Fibroblast of lung (primary cell): ENCODE data around the gene CFAP77. TPM values are rescaled to one million over a fixed set of nuclear protein-coding genes. Genes with fewer than 3 reads are reported as not detected.

Source experiments
- DNase-seq, 2 donors: peaks; one replicate each; pipeline versions ENCODE4 v3.0.0 to v3.0.0-alpha.2; 2010; ENCODE audit warnings: low read depth in 2 of 2
- H2AFZ ChIP-seq: 2 replicates; pipeline ENCODE4 v1.5.1; 2012; ENCODE audit warnings: low read length, control low read depth, inconsistent platforms
- H3K27ac ChIP-seq: 2 replicates; pipeline ENCODE4 v1.5.1; 2011; ENCODE audit warnings: low read length, control low read depth; ENCODE audit not compliant: insufficient read depth
- H3K27me3 ChIP-seq: 2 replicates; pipeline ENCODE4 v1.5.1; 2011; ENCODE audit warnings: mild to moderate bottlenecking, low read length; ENCODE audit not compliant: control insufficient read depth, insufficient read depth
- H3K36me3 ChIP-seq: 2 replicates; pipeline ENCODE4 v1.5.1; 2011; ENCODE audit warnings: low read length; ENCODE audit not compliant: control insufficient read depth, insufficient read depth
- H3K4me1 ChIP-seq: 2 replicates; pipeline ENCODE4 v1.5.1; 2011; ENCODE audit warnings: low read length; ENCODE audit not compliant: control insufficient read depth, insufficient read depth; ENCODE audit errors: extremely low read depth
- H3K4me2 ChIP-seq: 2 replicates; pipeline ENCODE4 v1.5.1; 2011; ENCODE audit warnings: low read length, control low read depth; ENCODE audit not compliant: insufficient read depth; ENCODE audit errors: extremely low read depth
- H3K4me3 ChIP-seq, 4 experiments: fragments of 200-600 bp in 1 of 4; sonication (generic) in 1 of 4; replicated peaks in 1 of 4; 2 replicates each; pipeline ENCODE4 v1.5.1; 2011 to 2016; ENCODE audit warnings: low read length in 4 of 4, low read depth in 3 of 4, mild to moderate bottlenecking in 3 of 4, control low read depth in 2 of 4, inconsistent platforms in 1 of 4, mixed read lengths in 1 of 4; ENCODE audit not compliant: insufficient read depth in 1 of 4; ENCODE audit errors: control extremely low read depth in 1 of 4
- H3K79me2 ChIP-seq: 2 replicates; pipeline ENCODE4 v1.5.1; 2012; ENCODE audit warnings: mild to moderate bottlenecking, low read length, inconsistent platforms; ENCODE audit not compliant: control insufficient read depth, insufficient read depth
- H3K9ac ChIP-seq: 2 replicates; pipeline ENCODE4 v1.5.1; 2011; ENCODE audit warnings: mild to moderate bottlenecking, low read length, control low read depth; ENCODE audit not compliant: insufficient read depth
- H3K9me3 ChIP-seq: 2 replicates; pipeline ENCODE4 v1.5.1; 2012; ENCODE audit warnings: low read depth, low read length; ENCODE audit not compliant: control insufficient read depth, insufficient read depth
- H4K20me1 ChIP-seq: 2 replicates; pipeline ENCODE4 v1.5.1; 2011; ENCODE audit warnings: low read length; ENCODE audit not compliant: control insufficient read depth, insufficient read depth; ENCODE audit errors: extremely low read depth
- EZH2 ChIP-seq: IDR thresholded peaks from 2 replicates; pipeline ENCODE4 v1.5.1; 2012; ENCODE audit warnings: low read length, control low read depth, mild to moderate bottlenecking; ENCODE audit errors: missing control alignments
- polyA plus RNA-seq, 2 donors: library from polyadenylated mRNA; depleted of rRNA in 1 of 2; stranded (reverse) in 1 of 2; unstranded in 1 of 2; fragments of >200 nt; gene quantifications; 2 replicates each; pipeline ENCODE4 v1.2.1, GENCODE V29; 2011 to 2012; ENCODE audit warnings: missing spikeins in 1 of 2
- total RNA-seq: library from RNA; depleted of rRNA; stranded (reverse); fragments of >200 nt; gene quantifications from 2 replicates; pipeline ENCODE4 v1.2.1, GENCODE V29; 2014
- TF ChIP-seq, protein P1 (sequence below), 2 donors: IDR thresholded peaks in 1 of 2; conservative IDR thresholded peaks in 1 of 2; 1 replicate in 1 of 2; 2 replicates in 1 of 2; pipeline ENCODE4 v1.5.1; 2011 to 2012; ENCODE audit warnings: low read length in 2 of 2, control low read depth in 1 of 2, inconsistent platforms in 1 of 2, low read depth in 1 of 2, mild to moderate bottlenecking in 1 of 2

CFAP77 gene
- total and polyA plus RNA-seq, 2 donors (not counting 1 experiment from before 2014, with no cell fraction given) = not detected

DNA sequence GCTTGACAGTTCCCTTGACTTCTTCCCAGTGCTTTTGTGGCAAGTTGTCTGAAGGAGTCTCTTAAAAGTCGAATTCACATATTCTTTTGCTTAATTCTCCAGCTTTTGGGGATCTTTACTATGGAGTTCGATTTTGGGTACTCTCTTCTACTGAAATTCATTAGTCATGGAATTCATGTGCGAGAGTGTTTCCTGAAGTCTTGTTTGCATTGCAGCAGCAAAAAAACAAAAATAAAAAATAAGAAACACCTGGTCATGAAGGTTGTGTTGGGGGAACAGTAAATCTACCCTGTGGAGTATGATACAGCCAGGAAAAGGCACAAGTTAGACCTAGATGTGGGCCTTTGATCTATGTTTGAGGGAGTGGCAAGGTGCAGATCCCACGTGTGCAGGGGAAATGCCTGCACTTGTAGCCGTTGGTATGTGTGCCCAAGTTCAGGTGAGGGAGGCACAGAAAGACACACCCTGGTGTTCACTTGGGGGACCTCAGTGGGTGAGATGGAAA is 55.2 kb downstream of the CFAP77 start:
- Histone ChIP-seq H4K20me1 (no peaks in the 10 kb centered on the region), H3K79me2 (no peaks in the 10 kb centered on the region), H3K4me2 (no peak overlapping the region), H3K27ac (no peak overlapping the region), H3K9me3 (no peaks in the 10 kb centered on the region), H3K36me3 (no peaks in the 10 kb centered on the region), H2AFZ (no peak overlapping the region), H3K9ac (no peak overlapping the region), H3K4me1 (no peaks in the 10 kb centered on the region), H3K27me3 (peaks cover 2% of the 10 kb centered on the region), H3K4me3 (no peak overlapping the region)
- DNase-seq = no peak
- TF ChIP-seq EZH2 = no peak
- TF ChIP-seq, protein P1, sequence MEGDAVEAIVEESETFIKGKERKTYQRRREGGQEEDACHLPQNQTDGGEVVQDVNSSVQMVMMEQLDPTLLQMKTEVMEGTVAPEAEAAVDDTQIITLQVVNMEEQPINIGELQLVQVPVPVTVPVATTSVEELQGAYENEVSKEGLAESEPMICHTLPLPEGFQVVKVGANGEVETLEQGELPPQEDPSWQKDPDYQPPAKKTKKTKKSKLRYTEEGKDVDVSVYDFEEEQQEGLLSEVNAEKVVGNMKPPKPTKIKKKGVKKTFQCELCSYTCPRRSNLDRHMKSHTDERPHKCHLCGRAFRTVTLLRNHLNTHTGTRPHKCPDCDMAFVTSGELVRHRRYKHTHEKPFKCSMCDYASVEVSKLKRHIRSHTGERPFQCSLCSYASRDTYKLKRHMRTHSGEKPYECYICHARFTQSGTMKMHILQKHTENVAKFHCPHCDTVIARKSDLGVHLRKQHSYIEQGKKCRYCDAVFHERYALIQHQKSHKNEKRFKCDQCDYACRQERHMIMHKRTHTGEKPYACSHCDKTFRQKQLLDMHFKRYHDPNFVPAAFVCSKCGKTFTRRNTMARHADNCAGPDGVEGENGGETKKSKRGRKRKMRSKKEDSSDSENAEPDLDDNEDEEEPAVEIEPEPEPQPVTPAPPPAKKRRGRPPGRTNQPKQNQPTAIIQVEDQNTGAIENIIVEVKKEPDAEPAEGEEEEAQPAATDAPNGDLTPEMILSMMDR (conservative IDR thresholded peaks at IDR 0.05 in 1 of 2, IDR thresholded peaks at IDR 0.05 in 1 of 2; ENCODE audit: low read depth in 1 of 2, low read length in 2 of 2) = no peak

DNA sequence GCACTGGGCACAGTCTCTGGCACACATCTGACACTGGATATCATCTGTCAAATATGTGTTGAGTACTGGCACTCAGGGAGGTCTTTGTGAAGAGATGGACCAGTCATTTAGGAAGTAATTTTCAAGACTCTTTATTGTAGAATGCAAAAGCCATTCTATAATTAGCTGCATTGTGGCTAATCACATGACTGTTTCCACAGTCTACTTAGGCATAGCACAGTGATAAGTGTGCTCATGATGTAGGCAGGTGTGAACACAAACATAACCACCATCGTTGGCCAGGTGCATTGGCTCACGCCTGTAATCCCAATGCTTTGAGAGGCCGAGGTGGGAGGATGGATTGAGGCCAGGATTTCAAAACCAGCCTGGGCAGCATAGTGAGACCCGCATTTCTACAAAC is 62.2 kb downstream of the CFAP77 start:
- H2AFZ ChIP-seq = no peak overlapping the region
- no peak for DNase-seq
- H3K36me3 ChIP-seq = no peaks in the 10 kb centered on the region
- no peaks in the 10 kb centered on the region for H4K20me1 ChIP-seq
- H3K4me3 ChIP-seq = no peak overlapping the region
- no peak overlapping the region for H3K9ac ChIP-seq
- H3K4me2 ChIP-seq = no peak overlapping the region
- H3K9me3 ChIP-seq = no peaks in the 10 kb centered on the region
- peaks cover 3% of the 10 kb centered on the region for H3K27me3 ChIP-seq
- no peak overlapping the region for H3K27ac ChIP-seq
- H3K79me2 ChIP-seq = no peaks in the 10 kb centered on the region
- TF ChIP-seq, protein P1 (conservative IDR thresholded peaks at IDR 0.05 in 1 of 2, IDR thresholded peaks at IDR 0.05 in 1 of 2; ENCODE audit: low read depth in 1 of 2, low read length in 2 of 2) = no peak
- TF ChIP-seq EZH2 = no peak
- H3K4me1 ChIP-seq = no peaks in the 10 kb centered on the region

DNA sequence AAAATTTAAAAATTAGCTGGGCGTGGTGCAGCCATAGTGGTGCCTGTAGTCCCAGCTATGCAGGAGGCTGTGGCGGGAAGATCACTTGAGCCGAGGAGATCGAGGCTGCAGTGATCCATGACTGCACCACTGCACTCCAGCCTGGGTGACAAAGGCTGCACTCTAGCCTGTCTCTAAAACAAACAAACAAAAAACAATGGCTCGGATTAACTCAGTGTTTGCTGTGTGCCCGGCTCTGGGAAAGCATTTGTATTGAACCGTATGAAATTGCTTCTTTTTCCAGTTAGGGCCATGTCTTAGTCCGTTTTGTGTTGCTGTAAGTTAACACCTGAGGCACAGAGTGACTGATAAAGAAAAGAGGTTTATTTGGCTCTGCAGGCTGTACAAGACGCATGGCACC is 62.6 kb downstream of the CFAP77 start:
- H4K20me1 ChIP-seq = no peaks in the 10 kb centered on the region

More for the DNA sequence above, 62.6 kb downstream of the CFAP77 start:
- Histone ChIP-seq H3K9ac (no peak overlapping the region), H3K27me3 (peaks cover 3% of the 10 kb centered on the region), H3K4me2 (no peak overlapping the region), H3K4me3 (no peak overlapping the region), H3K9me3 (no peaks in the 10 kb centered on the region), H2AFZ (no peak overlapping the region), H3K27ac (no peak overlapping the region), H3K79me2 (no peaks in the 10 kb centered on the region), H3K36me3 (no peaks in the 10 kb centered on the region), H3K4me1 (no peaks in the 10 kb centered on the region)
- no peak for DNase-seq
- TF ChIP-seq EZH2 = no peak
